GM19099 (cell line): ENCODE results near the gene DHFR.

ENCODE experiments used
- POLR2A ChIP-seq: IDR thresholded peaks from 3 replicates; pipeline ENCODE4 v1.6.1; 2011; ENCODE audit warnings: low read depth; ENCODE audit not compliant: insufficient read length; ENCODE audit errors: extremely low read depth

The DHFR gene

DNA sequence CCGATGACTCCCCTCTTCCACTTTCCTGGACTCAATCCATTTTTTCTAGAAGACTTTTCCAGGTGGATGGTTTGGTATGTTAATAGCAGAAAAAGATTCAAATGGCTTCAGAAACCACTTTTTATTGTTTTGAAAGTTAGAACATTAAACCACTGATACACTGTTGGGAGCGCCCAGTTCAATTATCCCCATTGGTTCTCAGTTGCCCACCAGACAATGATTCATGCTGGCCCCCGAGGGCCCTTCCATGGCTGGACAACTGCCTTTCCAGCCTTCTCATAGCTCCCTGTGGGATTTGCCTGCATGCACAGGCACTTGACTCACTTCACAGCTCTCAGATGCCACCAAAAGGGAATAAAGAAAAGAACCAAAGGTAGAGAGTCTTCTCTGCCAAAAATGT, 63.4 kb downstream of the DHFR start:
- no peak for TF ChIP-seq POLR2A

GRCh38 chr5:80590766-80591165, 64.0 kb downstream of the DHFR start:
- no peak for TF ChIP-seq POLR2A

- TF ChIP-seq POLR2A = no peak
These were observed 65.8 kb downstream of the DHFR start for GRCh38 chr5:80588858-80589540.

DNA sequence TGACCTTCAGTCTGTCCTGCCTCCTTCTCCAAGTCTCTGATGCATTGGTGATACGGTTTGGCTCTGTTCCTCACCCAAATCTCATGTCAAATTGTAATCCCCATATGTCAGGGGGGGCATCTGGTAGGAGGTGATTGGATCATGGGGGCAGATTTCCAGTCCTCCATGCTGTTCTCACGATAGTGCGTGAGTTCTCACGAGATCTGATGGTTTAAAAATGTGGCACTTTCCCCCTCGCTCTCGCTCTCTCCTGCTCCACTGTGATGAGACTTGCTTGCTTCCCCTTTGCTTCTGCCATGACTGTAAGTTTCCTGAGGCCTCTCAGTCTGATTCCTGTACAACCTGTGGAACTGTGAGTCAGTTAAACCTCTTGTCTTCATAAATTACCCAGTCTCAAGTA, 70.0 kb downstream of the DHFR start:
- no peak for TF ChIP-seq POLR2A

- no peak for TF ChIP-seq POLR2A
These were observed 75.7 kb downstream of the DHFR start for GRCh38 chr5:80579050-80579449.

GRCh38 chr5:80577707-80578106, 77.1 kb downstream of the DHFR start:
- no peak for TF ChIP-seq POLR2A

- TF ChIP-seq POLR2A = no peak
These were observed 78.4 kb downstream of the DHFR start for GRCh38 chr5:80576383-80576782.
